GM19438 (cell line): ENCODE measurements around the gene ACSS2.

Source experiments
- ATAC-seq: cut with Tn5 transposase; IDR thresholded peaks from one replicate; pipeline ENCODE4 v1.9.1; 2021; ENCODE audit warnings: low read depth; ENCODE audit not compliant: unreplicated experiment

ACSS2 gene

GRCh38 chr20:34971561-34972235 is 95.3 kb downstream of the ACSS2 start:
- no peak for ATAC-seq

- ATAC-seq = no peak
Measured at GRCh38 chr20:34974246-34974645, 97.8 kb downstream of the ACSS2 start.

GRCh38 chr20:34976286-34976685 is 99.9 kb downstream of the ACSS2 start:
- no peak for ATAC-seq
